Hematopoietic multipotent progenitor cell (in vitro differentiated cells): ENCODE data around the gene ADRA2A. TPM values are rescaled to one million over a fixed set of nuclear protein-coding genes. Genes with fewer than 3 reads are reported as not detected.
A peak's percentile ranks its signal among the peaks of the same experiment; 100 is the strongest.

ENCODE experiments used
- DNase-seq, 3 donors: peaks; one replicate each; pipeline ENCODE4 v3.0.0-alpha.2; 2011 to 2015; ENCODE audit warnings: low read depth in 2 of 3, low spot score in 2 of 3
- total RNA-seq: library from RNA; depleted of rRNA; stranded (reverse); fragments of >200 nt; gene quantifications from one replicate; pipeline ENCODE4 v1.2.3, GENCODE V29; 2012

Gene ADRA2A
- total RNA-seq, 1 donor = 6.5 TPM

- no peak for DNase-seq
These were observed 6.6 kb downstream of the ADRA2A start for GRCh38 chr10:111083222-111084095.

DNA sequence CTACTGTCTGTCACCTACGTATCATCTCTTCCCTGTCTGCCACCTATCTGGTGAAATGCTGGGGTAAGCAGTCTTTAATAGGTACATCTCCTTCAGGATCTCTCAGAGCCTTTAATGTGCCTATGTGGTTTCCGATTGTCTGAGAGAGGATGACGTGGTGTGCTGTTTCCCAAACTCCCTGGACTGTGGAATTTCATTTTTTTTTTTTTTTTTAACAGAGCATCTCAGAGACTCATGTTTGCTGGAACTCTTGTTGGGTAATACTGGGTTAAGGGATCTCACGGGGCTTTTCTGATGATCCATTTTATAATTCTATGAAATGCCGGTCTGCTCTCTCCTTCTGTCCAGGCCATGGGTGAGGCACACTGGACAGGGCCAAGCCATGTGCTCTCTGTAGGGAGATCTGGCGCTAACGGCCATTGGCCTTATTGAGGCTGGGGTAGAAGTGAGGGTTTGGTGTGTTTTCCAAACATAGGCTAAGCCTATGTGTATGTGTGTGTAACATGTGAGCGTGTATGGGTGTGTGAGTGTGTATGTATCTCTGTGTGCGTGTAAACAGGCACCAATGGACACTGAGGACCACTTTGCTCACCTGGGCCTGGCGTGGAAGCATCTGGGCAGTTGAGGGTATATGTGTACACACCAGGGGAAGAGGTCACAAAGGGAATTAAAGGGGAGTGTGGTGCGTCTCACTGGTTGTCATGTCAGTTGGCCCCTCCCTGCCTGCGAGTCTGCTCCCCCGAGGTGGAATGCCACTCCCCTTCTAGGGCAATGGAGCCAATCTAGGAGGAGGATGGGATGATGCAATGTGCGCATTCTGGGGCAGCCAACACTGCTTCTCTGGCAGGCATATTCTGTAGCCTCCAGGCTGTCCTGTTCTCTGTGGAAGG, 7.8 kb downstream of the ADRA2A start:
- no peak for DNase-seq

GRCh38 chr10:111085690-111086353, 9.0 kb downstream of the ADRA2A start:
- no peak for DNase-seq

DNA sequence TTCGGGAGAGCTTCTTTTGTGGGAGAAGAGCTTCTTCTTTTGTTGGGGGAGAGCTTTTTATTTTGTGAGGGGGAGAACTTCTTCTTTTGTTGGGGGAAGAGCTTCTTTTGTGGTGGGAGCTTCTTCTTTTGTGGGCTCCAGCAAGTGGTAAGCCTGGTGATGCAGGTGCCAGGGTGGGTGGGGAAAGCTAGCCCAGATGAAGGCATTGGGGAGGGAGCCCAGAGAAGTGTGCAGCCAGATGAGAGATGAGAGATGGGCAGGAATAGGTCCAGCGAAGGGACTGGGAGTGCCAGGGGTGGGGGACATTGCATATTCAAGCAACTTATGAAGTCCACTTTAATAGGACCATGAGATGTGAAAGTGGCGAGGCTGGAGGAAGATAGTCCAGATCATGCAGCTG, 9.7 kb downstream of the ADRA2A start:
- peak in 1 of 3 donors; percentile 41 for DNase-seq

DNA sequence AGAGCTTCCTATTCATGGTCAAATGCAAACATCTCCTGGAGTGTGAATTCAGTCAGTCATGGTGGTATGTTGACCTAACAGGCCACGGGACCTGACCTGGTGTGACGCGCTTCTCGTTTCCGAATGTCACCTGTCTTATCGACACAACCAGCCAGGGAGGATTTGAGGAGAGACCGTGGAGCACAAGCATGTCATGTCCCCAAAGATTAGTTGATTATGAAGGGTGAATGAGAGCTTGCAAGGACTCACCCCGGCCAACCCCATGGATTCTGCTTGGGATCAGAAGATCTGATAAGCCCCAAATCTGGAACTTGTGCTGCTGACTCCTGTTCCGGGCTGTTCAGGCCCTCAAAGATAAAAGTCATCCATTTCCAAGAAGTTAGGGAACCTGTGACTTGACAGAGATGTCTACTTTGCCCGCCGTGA, 10.5 kb downstream of the ADRA2A start:
- no peak for DNase-seq

DNA sequence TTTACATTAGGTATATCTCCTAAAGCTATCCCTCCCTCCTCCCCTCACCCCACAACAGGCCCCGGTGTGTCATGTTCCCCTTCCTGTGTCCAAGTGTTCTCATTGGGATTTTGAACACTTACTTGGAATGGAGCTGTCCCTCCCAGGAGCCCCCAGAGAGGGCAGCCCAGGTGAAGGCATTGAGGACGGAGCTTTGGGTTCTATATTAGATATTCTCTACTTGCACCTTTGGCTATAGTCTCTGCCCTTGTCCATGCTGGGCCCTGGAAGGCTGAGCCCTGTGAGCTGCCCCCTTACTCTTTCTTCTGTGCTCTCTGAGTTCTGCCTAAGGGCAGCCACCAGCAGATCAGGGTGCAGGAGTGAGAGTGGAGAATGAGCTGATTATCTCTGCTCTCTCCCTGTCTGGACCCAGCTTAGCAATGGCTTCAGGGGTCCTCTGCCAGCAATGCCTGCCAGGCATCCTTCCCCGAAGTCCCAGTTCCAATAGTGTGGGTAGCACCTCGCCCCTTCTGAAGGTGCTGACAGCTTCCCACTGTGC, 11.2 kb downstream of the ADRA2A start:
- DNase-seq = no peak

DNA sequence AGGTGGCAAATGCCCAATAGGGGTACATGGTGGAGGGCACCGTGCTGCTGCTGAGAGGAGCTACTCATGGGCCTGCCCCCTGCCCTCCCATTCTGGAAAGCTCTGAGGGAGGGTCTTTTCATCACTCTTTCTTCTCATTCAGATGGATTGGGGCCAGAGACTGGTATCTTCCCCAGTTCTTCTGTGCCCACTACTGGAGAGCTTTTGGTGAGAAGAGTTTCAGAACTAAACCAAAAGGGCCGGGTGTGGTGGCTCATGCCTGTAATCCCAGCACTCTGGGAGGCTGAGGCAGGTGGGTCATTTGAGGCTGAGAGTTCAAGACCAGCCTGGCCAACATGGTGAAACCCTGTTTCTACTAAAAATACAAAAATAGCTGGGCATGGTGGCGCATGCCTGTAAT, 12.5 kb downstream of the ADRA2A start:
- DNase-seq = no peak

GRCh38 chr10:111091833-111092232, 15.0 kb downstream of the ADRA2A start:
- no peak for DNase-seq

GRCh38 chr10:111093741-111094380, 17.0 kb downstream of the ADRA2A start:
- DNase-seq = no peak

DNA sequence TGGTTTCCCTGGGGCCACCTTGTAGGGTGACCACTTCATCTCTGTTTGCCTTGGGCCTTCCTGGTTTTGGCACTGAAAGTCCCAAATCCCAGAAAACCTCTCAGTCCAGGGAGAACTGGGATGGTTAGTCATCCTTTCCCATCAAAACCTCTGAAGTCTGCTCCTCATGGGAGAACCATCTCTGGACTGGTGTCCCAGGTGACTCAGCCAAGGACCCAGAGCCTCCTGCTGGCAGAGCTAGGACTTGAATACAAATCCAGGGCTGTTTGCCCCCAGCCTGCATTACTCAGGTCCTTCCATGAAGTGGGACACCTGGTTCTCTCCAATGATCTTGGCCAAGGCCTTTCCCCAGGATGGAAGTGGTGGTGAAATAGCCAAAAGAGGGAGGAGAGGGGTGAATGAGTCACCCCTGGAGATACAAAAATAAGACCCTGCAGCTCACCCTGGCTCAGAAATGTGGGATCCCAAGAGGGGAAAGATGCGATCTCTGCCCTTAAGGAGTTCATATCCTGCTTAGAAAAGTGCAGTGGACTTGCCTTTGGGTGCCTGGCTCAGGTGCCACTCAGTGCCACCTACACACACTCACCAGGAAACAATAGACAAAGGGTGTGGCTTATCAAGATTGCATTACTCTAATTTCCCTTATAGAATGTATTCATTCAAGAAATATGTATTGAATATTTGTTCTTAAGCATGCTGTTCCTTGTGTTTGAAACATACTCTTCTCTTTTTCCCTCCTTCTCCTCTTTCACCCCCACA, 22.0 kb downstream of the ADRA2A start:
- no peak for DNase-seq

GRCh38 chr10:111100198-111100597, 23.4 kb downstream of the ADRA2A start:
- DNase-seq = no peak

DNA sequence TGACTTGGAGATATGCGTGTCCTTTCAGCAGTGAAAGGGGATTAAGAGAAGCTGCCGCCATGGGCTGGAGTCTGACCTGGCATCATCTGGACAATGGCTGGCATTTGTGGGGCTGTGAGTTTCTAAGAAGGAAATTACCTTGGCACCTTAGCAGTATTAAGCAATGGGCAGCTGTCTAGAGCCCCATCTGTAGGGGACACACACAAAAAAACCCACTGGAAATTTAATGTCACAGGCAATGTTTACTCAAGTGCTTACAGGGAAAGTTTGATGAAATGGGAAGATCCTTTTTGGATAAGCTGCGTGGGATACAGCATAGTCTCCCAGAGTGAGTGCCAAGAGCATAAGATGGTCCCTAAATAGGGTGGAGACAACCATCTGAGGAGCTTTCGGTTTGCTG, 25.0 kb downstream of the ADRA2A start:
- no peak for DNase-seq

DNA sequence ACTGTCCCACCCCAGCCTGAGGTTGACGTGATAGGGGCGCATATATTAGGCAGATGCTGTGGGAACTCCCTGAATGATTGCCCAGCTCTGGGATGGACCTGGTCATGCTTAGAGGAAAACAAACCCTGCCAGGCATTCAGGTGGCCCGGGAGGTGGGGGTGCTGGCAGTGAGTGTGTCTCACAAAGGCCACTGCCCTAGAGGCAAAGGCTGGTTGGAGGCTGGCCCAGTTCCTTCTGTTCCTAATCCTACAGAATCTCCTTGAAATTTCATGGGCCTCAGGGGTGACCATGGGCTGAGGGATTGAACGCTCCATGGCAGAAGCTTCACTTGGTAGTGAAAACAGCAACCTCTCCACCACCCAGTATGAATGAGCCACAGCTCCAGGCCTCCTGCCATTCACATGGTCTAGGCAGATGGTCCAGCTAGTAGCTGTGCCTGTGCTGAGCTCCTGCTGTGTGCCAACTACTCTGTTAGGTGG, 25.6 kb downstream of the ADRA2A start:
- no peak for DNase-seq

DNA sequence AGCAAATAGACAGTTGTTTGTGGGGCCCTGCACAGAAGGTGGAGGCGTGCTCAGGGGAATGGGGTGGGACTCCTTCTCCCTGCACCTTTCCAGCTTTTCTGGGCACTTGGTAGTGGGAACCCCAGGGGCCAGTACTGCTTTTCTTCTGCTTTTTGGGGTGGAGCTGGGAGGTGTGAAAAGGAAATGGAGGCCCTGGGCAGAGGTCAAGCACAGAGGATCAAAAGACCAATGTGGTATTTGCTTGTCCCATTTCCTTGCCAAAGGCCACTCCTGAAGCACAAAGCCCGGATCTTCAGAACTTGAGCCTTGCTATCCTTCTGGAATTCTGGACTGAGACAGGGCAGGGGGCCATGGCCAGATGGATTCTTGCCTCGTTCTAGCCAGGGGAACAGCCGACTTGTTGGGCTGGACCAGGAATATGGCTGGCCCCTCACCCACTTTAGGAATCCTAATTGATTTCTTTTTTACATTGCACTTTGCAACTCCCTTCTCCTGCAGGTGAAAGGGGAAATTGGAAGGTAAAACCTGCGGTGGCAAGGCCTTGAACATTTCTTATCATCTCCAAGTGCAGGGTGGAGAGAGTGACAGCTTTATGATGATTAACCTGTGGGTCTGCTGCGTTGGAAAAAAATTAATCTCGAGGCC, 26.5 kb downstream of the ADRA2A start:
- no peak for DNase-seq

DNA sequence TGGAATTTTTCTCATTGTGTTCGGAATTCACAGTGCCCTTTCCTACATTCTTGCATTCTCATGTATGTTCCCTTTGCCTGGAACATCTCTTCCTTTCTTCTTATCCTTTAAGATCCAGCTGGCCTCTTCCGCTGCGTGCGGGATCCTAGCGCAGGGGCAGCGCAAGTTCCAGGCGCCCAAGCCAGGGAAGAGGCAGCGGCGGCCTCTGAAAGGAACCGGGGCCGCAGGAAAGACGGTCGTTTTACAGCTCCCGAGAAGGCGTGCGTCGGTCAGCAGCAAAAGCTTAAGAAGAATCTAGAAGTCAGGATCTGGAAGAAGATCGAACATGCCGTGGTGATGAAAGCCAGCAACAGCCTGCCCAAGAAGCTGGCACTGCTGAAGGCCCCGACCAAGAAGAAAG, 28.0 kb downstream of the ADRA2A start:
- no peak for DNase-seq

DNA sequence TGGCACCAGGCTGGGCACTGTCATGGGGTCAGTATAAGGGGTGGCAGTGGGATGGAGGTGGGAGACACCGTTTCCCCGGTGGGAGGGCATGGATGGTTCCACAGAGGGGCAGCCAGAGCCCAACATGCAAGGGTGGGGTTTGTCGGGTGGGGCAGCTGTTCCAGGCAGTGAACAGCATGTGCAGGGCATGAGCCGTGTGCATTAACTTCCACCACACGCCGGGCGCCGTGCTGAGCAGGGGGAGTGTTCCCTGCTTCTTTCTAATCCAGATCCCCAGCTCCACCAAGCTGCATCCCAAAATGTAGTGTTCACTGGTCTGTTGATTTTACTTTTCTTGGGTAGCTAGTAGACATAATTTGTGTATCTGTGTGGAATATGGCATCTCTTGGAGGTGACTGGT, 29.3 kb downstream of the ADRA2A start:
- no peak for DNase-seq

- no peak for DNase-seq
These were observed 30.2 kb downstream of the ADRA2A start for GRCh38 chr10:111107023-111107422.

DNA sequence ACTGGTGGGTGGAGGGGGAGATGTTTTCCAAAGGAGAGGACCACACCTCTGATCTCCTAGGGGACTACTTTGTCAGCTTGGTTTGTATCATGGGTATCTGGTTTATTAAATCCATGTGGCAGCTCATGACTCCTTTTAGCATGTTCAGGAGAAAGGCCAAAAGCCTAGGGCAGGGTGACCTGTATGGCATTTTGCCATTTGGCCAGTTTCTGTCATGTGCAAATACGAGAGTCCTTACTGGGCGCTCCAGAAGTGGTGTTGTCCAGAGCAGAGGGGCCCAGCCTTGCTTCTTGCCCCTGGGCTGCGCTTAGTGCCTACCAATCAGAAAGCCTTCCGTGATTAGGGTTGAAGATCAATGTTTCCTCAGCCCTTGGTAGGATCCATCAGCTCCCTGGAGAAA, 31.0 kb downstream of the ADRA2A start:
- no peak for DNase-seq

DNA sequence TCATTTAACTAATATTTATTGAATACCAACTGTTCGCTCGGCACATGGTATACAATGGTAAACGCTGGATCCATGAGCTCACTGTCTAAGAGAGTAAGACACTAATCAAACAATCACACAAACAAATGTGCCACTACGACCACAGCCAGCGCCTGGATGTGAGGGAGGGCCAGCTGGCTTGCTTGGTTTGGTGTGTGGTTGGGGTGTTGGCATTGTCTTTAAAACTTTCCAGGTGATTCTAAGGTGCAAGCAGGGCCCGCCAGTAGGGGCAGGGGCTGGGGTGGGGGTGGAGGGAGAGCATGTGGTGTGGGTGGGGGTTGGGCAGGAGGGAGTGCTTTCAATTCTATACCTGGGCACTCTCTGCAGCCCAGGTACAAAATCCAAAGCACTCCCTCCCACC, 31.6 kb downstream of the ADRA2A start:
- DNase-seq = no peak
